Keratinocyte (primary cell): ENCODE data around the gene TCF20.

Experiments used
- EZH2 ChIP-seq: IDR thresholded peaks from one replicate; pipeline ENCODE4 v1.6.1; 2012; ENCODE audit warnings: inconsistent platforms, mild to moderate bottlenecking, low read length, moderate library complexity
- TF ChIP-seq, protein P1 (sequence below), 3 experiments: IDR thresholded peaks in 1 of 3; conservative IDR thresholded peaks in 1 of 3; optimal IDR thresholded peaks in 1 of 3; 2 replicates in 2 of 3; 3 replicates in 1 of 3; pipeline versions ENCODE3 to v1.5.1; 2011; ENCODE audit warnings: low read length in 3 of 3, mild to moderate bottlenecking in 3 of 3, moderate library complexity in 2 of 3, control low read depth in 1 of 3, inconsistent platforms in 1 of 3; ENCODE audit not compliant: insufficient read depth in 2 of 3; ENCODE audit errors: extremely low read depth in 1 of 3

DNA sequence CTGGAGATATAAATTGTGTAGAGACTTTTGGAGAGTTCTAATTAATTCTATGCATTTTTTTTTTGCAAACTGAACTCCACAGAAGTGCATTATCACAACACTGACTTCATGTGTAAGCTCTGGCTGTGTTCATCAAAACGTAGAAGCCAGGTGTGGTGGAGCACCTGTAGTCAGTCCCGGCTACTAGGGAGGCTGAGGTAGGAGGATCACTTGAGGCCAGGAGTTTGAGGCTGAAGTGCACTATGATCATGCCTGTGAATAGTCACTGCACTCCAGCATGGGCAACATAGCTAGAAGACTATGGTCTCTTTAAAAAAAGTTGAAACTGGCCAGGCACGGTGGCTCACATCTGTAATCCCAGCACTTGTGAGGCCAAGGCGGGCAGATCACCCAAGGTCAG, 20.6 kb downstream of the TCF20 start:
- no peak for TF ChIP-seq EZH2
- TF ChIP-seq, protein P1, sequence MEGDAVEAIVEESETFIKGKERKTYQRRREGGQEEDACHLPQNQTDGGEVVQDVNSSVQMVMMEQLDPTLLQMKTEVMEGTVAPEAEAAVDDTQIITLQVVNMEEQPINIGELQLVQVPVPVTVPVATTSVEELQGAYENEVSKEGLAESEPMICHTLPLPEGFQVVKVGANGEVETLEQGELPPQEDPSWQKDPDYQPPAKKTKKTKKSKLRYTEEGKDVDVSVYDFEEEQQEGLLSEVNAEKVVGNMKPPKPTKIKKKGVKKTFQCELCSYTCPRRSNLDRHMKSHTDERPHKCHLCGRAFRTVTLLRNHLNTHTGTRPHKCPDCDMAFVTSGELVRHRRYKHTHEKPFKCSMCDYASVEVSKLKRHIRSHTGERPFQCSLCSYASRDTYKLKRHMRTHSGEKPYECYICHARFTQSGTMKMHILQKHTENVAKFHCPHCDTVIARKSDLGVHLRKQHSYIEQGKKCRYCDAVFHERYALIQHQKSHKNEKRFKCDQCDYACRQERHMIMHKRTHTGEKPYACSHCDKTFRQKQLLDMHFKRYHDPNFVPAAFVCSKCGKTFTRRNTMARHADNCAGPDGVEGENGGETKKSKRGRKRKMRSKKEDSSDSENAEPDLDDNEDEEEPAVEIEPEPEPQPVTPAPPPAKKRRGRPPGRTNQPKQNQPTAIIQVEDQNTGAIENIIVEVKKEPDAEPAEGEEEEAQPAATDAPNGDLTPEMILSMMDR (optimal IDR thresholded peaks at IDR 0.05 in 1 of 3, IDR thresholded peaks at IDR 0.05 in 1 of 3, conservative IDR thresholded peaks at IDR 0.05 in 1 of 3; ENCODE audit: extremely low read depth in 1 of 3, insufficient read depth in 2 of 3, low read length in 3 of 3): no peak
